SK-N-SH treated with all-trans-retinoic acid at 6 μM for 48 hours (cell line): Measurements from ENCODE around the gene MANBA.

Experiments
- ARNTL ChIP-seq: fragments of 450-650 bp; formaldehyde crosslinking; IDR thresholded peaks from 2 replicates; pipeline ENCODE4 v1.5.0; 2020; ENCODE audit warnings: low read depth, mild to moderate bottlenecking, moderate library complexity, borderline replicate concordance
- CSDC2 ChIP-seq: fragments of 250-450 bp; sonication (Bioruptor Pico); IDR thresholded peaks from 2 replicates; pipeline ENCODE4 v1.5.0; 2020; ENCODE audit warnings: mild to moderate bottlenecking, moderate library complexity
- CSRNP3 ChIP-seq: fragments of 250-450 bp; sonication (Bioruptor Pico); IDR thresholded peaks from 2 replicates; pipeline ENCODE4 v1.5.1; 2021; ENCODE audit warnings: mild to moderate bottlenecking, moderate library complexity
- GLIS3 ChIP-seq: fragments of 250-450 bp; sonication (Bioruptor Pico); IDR thresholded peaks from 2 replicates; pipeline ENCODE4 v1.5.0; 2020; ENCODE audit warnings: mild to moderate bottlenecking, moderate library complexity
- ISL1 ChIP-seq: fragments of 250-450 bp; sonication (Bioruptor Pico); IDR thresholded peaks from 2 replicates; pipeline ENCODE4 v2.1.2; 2022; ENCODE audit warnings: mild to moderate bottlenecking, moderate library complexity
- OSR1 ChIP-seq: fragments of 250-450 bp; sonication (Bioruptor Pico); IDR thresholded peaks from 2 replicates; pipeline ENCODE4 v1.8.0; 2022; ENCODE audit warnings: moderate library complexity, mild to moderate bottlenecking, inconsistent platforms
- PATZ1 ChIP-seq: fragments of 250-450 bp; sonication (Bioruptor Pico); IDR thresholded peaks from 2 replicates; pipeline ENCODE4 v1.8.0; 2020; ENCODE audit warnings: mild to moderate bottlenecking, moderate library complexity, borderline replicate concordance
- POU6F1 ChIP-seq: fragments of 250-450 bp; sonication (Bioruptor Pico); IDR thresholded peaks from 2 replicates; pipeline ENCODE4 v1.8.0; 2021; ENCODE audit warnings: low read depth, mild to moderate bottlenecking, moderate library complexity, borderline replicate concordance
- TCF4 ChIP-seq: fragments of 250-450 bp; sonication (Bioruptor Pico); IDR thresholded peaks from 2 replicates; pipeline ENCODE4 v1.8.0; 2021; ENCODE audit warnings: mild to moderate bottlenecking, moderate library complexity, borderline replicate concordance
- TOX ChIP-seq: fragments of 250-450 bp; sonication (Bioruptor Pico); IDR thresholded peaks from 2 replicates; pipeline ENCODE4 v1.8.0; 2021; ENCODE audit warnings: mild to moderate bottlenecking, moderate library complexity, borderline replicate concordance
- ZC3H10 ChIP-seq: fragments of 250-450 bp; sonication (Bioruptor Pico); IDR thresholded peaks from 2 replicates; pipeline ENCODE4 v1.5.1; 2021; ENCODE audit warnings: mild to moderate bottlenecking, moderate library complexity
- ZFP3 ChIP-seq: fragments of 250-450 bp; sonication (Bioruptor Pico); IDR thresholded peaks from 2 replicates; pipeline ENCODE4 v1.5.0; 2020; ENCODE audit warnings: mild to moderate bottlenecking, moderate library complexity
- ZFP30 ChIP-seq: fragments of 450-650 bp; formaldehyde crosslinking; IDR thresholded peaks from 2 replicates; pipeline ENCODE4 v1.5.0; 2022; ENCODE audit warnings: mild to moderate bottlenecking, moderate library complexity
- TF ChIP-seq, protein P1 (sequence below): fragments of 250-450 bp; sonication (Bioruptor Pico); IDR thresholded peaks from 2 replicates; pipeline ENCODE4 v1.5.1; 2020; ENCODE audit warnings: low read depth, mild to moderate bottlenecking, moderate library complexity

GRCh38 chr4:102794999-102795398, 34.2 kb upstream of the MANBA start:
- TF ChIP-seq ARNTL (CRISPR knock-in tag) (no peak), PATZ1 (CRISPR knock-in tag) (no peak), TCF4 (CRISPR knock-in tag) (no peak), OSR1 (CRISPR knock-in tag) (no peak), ZC3H10 (no peak), ZFP3 (no peak), GLIS3 (CRISPR knock-in tag) (no peak), ISL1 (no peak), CSRNP3 (CRISPR knock-in tag) (no peak), TOX (CRISPR knock-in tag) (no peak), CSDC2 (no peak), ZFP30 (CRISPR knock-in tag) (no peak), POU6F1 (CRISPR knock-in tag) (no peak)
- TF ChIP-seq, protein P1, sequence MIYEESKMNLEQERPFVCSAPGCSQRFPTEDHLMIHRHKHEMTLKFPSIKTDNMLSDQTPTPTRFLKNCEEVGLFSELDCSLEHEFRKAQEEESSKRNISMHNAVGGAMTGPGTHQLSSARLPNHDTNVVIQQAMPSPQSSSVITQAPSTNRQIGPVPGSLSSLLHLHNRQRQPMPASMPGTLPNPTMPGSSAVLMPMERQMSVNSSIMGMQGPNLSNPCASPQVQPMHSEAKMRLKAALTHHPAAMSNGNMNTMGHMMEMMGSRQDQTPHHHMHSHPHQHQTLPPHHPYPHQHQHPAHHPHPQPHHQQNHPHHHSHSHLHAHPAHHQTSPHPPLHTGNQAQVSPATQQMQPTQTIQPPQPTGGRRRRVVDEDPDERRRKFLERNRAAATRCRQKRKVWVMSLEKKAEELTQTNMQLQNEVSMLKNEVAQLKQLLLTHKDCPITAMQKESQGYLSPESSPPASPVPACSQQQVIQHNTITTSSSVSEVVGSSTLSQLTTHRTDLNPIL = no peak
